Testis (tissue), 3 donors: ENCODE results near the gene ATP10A. TPM values are rescaled to one million over a fixed set of nuclear protein-coding genes. Genes with fewer than 3 reads are reported as not detected.
A peak's percentile ranks its signal among the peaks of the same experiment; 100 is the strongest.

ENCODE experiments used
- DNase-seq: peaks from one replicate; pipeline ENCODE4 v3.0.0-alpha.2; 2019
- H3K27ac ChIP-seq, 2 donors: fragments of 200-600 bp; sonication (generic); one replicate each; pipeline ENCODE4 v1.5.1; 2019
- H3K27me3 ChIP-seq: fragments of 200-600 bp; sonication (generic); one replicate; pipeline ENCODE4 v1.5.1; 2019
- H3K36me3 ChIP-seq: fragments of 200-600 bp; sonication (generic); one replicate; pipeline ENCODE4 v1.5.1; 2017; ENCODE audit warnings: low read depth; ENCODE audit errors: missing control alignments
- H3K4me1 ChIP-seq: fragments of 200-600 bp; sonication (generic); one replicate; pipeline ENCODE4 v1.5.1; 2019
- H3K4me3 ChIP-seq, 2 donors: fragments of 200-600 bp; sonication (generic); one replicate each; pipeline ENCODE4 v1.5.1; 2017 to 2019
- H3K9me3 ChIP-seq: fragments of 200-600 bp; sonication (generic); one replicate; pipeline ENCODE4 v1.5.1; 2017
- POLR2A ChIP-seq: fragments of 450-650 bp; IDR thresholded peaks from one replicate; pipeline ENCODE4 v1.6.1; 2017; ENCODE audit warnings: antibody characterized with exemption, mild to moderate bottlenecking, moderate library complexity
- WGBS, 2 donors: methylation state at CpG; one replicate each; pipeline ENCODE4 v1.1.5; 2018; 5-methylcytosine and 5-hydroxymethylcytosine counted together
- intact Hi-C: fragments of 100-400 bp; cut with DNase I; formaldehyde crosslinking; loops from one replicate; pipeline ENCODE4 v1.15.1; 2023; ENCODE audit warnings: low total_unique reads
- polyA plus RNA-seq: library from polyadenylated mRNA; stranded (reverse); fragments of 350-450 nt; fragmentation: Illumina TruSeq; extraction: RNeasy Lipid Tissue Mini Kit (QIAGEN cat#74804); gene quantifications from one replicate; pipeline ENCODE4 v1.2.3, GENCODE V29; 2014; ENCODE audit warnings: low read depth, low replicate concordance; ENCODE audit not compliant: insufficient read depth
- total RNA-seq, 2 donors: library from RNA; depleted of rRNA; stranded (reverse); fragments of >200 nt; gene quantifications; one replicate each; pipeline ENCODE4 v1.2.3, GENCODE V29; 2016
- TF ChIP-seq, protein P1 (sequence below), 3 experiments: fragments of 450-650 bp in 2 of 3; fragments of 200-600 bp in 1 of 3; sonication (generic) in 1 of 3; IDR thresholded peaks; one replicate each; pipeline ENCODE4 v1.5.1; 2016 to 2019; ENCODE audit warnings: antibody characterized with exemption in 3 of 3, mild to moderate bottlenecking in 2 of 3, moderate library complexity in 1 of 3

Gene ATP10A
- total and polyA plus RNA-seq, 3 donors from 2014 or later = 13.6 to 26.5 (median 22.8) TPM

DNA sequence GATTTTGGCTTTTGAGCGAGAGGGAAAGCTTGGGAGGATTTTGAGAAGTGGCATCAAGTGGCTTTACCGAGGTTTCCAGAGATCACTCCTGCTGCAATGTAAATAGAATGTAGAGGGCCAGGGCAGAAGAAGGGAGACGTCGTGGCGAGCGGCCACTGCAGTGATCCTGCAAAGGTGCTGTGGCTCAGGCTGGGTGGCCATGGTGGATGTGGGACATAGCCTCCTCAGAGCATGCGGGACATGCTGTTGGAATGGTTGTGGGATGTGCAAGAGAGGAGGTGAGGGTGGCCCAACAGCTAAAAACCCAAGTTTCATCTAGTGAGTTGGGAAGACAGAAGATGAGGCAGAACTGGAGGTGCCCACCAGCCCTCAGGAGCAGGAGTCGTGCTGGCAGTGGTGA, 3.1 kb upstream of the ATP10A start:
- no peak for TF ChIP-seq POLR2A
- TF ChIP-seq, protein P1, sequence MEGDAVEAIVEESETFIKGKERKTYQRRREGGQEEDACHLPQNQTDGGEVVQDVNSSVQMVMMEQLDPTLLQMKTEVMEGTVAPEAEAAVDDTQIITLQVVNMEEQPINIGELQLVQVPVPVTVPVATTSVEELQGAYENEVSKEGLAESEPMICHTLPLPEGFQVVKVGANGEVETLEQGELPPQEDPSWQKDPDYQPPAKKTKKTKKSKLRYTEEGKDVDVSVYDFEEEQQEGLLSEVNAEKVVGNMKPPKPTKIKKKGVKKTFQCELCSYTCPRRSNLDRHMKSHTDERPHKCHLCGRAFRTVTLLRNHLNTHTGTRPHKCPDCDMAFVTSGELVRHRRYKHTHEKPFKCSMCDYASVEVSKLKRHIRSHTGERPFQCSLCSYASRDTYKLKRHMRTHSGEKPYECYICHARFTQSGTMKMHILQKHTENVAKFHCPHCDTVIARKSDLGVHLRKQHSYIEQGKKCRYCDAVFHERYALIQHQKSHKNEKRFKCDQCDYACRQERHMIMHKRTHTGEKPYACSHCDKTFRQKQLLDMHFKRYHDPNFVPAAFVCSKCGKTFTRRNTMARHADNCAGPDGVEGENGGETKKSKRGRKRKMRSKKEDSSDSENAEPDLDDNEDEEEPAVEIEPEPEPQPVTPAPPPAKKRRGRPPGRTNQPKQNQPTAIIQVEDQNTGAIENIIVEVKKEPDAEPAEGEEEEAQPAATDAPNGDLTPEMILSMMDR (IDR thresholded peaks at IDR 0.05) = no peak
- H3K36me3 ChIP-seq = no peaks in the 10 kb centered on the region
- H3K4me1 ChIP-seq = peaks cover 5% of the 10 kb centered on the region
- WGBS, 2 donors = 89 to 94% methylated on average over 8 of the region's 8 CpGs
- H3K27me3 ChIP-seq = no peaks in the 10 kb centered on the region
- no peaks in the 10 kb centered on the region for H3K9me3 ChIP-seq
- DNase-seq = no peak
- intact Hi-C loops = loop anchor here (5.0 kb wide), 1 partner anchor 299 kb away; no protein-coding TSS in a partner anchor
- no peak overlapping the region for H3K4me3 ChIP-seq
- H3K27ac ChIP-seq = no peak overlapping the region

GRCh38 chr15:25864966-25865365, 1.8 kb upstream of the ATP10A start:
- Histone ChIP-seq H3K9me3 (no peaks in the 10 kb centered on the region), H3K27ac (no peak overlapping the region), H3K4me1 (peaks cover 9% of the 10 kb centered on the region), H3K36me3 (no peaks in the 10 kb centered on the region), H3K4me3 (no peak overlapping the region), H3K27me3 (no peaks in the 10 kb centered on the region)
- no peak for TF ChIP-seq POLR2A
- TF ChIP-seq, protein P1 (IDR thresholded peaks at IDR 0.05) = no peak
- 94% methylated on average over 3 of the region's 3 CpGs for WGBS, 2 donors
- DNase-seq = no peak
- intact Hi-C loops = loop anchor here (5.0 kb wide), 1 partner anchor 298 kb away; no protein-coding TSS in a partner anchor

DNA sequence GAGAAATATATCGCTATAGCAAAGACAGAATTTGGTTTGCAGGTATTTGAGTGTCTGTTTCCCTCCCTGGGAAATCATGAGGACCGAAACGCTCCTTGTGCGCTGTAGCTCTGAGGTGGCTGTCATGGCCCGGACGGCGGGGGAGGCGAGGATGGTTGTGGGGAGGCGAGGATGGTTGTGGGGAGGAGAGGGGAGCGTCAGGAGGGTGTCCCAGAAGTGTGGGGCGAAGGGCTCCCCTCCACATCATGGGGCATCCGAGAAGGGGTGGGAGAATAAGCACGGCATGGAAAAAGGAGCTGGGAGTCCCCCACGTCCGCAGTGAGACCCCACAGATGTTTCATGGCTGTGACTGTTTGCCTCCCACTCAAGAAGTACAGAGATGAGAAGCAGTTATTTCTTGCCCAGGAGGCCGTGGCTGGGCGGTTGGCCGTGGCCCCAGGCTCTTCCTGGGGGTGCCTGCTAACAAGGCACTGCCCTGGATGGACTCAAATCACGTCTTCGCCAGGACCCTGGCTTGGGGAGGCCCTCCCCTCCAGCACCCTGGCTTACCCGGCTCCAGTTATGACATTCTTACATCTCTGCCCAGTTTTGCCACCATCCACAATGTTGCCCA, 947 bp upstream of the ATP10A start:
- H3K4me3 ChIP-seq = peak overlapping the region; percentile 66 to 70
- H3K36me3 ChIP-seq = no peaks in the 10 kb centered on the region
- no peaks in the 10 kb centered on the region for H3K27me3 ChIP-seq
- no peak for DNase-seq
- TF ChIP-seq POLR2A = no peak
- H3K4me1 ChIP-seq = peaks cover 9% of the 10 kb centered on the region
- no peaks in the 10 kb centered on the region for H3K9me3 ChIP-seq
- intact Hi-C loops = no loop called here
- no peak overlapping the region for H3K27ac ChIP-seq
- 61 to 72% methylated on average over 21 of the region's 21 CpGs for WGBS, 2 donors

GRCh38 chr15:25862472-25863110, 536 bp downstream of the ATP10A start:
- Histone ChIP-seq H3K9me3 (no peaks in the 10 kb centered on the region), H3K4me1 (peaks cover 9% of the 10 kb centered on the region)
- DNase-seq = no peak

GRCh38 chr15:25862071-25862471, 1.1 kb downstream of the ATP10A start:
- no peak for TF ChIP-seq POLR2A
- TF ChIP-seq, protein P1 (IDR thresholded peaks at IDR 0.05) = no peak
- Histone ChIP-seq H3K4me3 (peak overlapping the region; percentile 70 to 74), H3K4me1 (peaks cover 9% of the 10 kb centered on the region), H3K36me3 (no peaks in the 10 kb centered on the region), H3K9me3 (no peaks in the 10 kb centered on the region), H3K27me3 (no peaks in the 10 kb centered on the region), H3K27ac (peak overlapping the region; percentile 71 to 80)
- intact Hi-C loops = no loop called here
- 24% methylated on average over 13 of the region's 19 CpGs; no CpG with 5 or more reads in 1 of the 2 donors for WGBS, 2 donors
- no peak for DNase-seq

More at GRCh38 chr15:25862472-25863110, 536 bp downstream of the ATP10A start:
- Histone ChIP-seq H3K4me3 (peak overlapping the region; percentile 70 to 74), H3K27me3 (no peaks in the 10 kb centered on the region), H3K27ac (peak overlapping the region; percentile 71 to 80), H3K36me3 (no peaks in the 10 kb centered on the region)
- intact Hi-C loops = no loop called here
- no peak for TF ChIP-seq POLR2A
- TF ChIP-seq, protein P1 (IDR thresholded peaks at IDR 0.05) = no peak
- WGBS, 2 donors = 6% methylated on average over 49 of the region's 69 CpGs; no CpG with 5 or more reads in 1 of the 2 donors
